CD1c-positive myeloid dendritic cell (primary cell): ENCODE data around the gene PYHIN1.

Experiments
- DNase-seq: peaks from one replicate; pipeline ENCODE4 v3.0.0-alpha.2; 2016; ENCODE audit errors: extremely low spot score

The PYHIN1 gene

DNA sequence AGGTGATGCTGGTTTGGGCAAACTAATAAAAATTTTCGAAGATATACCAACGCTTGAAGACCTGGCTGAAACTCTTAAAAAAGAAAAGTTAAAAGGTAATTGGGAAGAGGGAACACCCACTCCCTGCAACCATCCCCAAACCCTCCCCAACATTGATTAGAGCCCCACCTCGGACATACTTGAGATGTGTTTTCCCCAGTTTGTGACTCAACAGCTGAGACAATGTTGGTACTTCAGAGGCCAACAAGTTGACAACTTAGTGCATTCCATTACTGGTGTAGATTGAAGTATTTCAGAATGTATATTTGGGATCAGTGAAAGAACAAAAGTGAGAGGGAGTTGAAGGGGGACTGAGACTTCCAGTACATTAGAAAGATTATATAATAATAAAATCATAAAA, 83.5 kb downstream of the PYHIN1 start:
- no peak for DNase-seq

DNA sequence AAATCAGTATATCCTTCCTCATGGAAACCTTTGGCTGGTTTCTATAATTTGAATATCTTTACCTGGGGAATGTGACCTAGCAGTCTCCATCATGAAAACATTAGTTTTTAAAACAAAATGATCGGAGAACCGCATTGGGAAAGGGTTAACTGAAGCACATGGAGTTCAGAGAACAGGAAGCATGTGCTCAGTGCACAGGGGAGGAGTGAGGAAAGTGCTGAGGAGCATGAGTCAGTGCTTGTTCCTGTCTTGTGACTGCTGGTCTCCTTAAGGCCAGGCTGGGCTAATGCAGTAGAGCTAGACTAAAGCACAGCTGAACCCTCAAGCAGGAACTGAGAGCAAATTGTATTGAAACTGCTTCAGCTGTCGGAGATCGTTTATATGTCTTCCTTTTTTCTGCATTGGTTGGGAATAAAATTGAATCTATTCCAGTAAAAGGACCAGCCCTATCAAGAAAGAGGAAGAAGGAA, 84.1 kb downstream of the PYHIN1 start:
- peak; percentile 94 for DNase-seq

DNA sequence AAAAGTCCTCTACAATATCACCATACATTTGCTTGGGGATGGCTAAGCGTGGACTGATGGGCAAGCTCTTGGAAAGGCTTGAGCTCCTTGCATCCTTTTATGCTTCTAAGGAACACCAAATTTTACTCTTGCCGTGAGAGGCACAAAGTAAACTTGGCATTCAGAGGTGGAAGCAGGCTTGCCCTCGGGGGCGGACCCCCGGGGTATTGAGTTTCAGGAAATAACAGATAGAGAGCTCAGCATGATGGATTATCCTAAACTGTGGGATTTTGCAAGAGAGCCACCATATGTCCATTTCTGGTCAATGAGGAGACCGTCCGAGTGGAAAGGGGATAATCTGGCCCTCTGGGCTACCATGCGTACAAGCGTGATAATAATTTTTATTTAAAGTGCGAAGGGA, 92.4 kb downstream of the PYHIN1 start:
- no peak for DNase-seq

DNA sequence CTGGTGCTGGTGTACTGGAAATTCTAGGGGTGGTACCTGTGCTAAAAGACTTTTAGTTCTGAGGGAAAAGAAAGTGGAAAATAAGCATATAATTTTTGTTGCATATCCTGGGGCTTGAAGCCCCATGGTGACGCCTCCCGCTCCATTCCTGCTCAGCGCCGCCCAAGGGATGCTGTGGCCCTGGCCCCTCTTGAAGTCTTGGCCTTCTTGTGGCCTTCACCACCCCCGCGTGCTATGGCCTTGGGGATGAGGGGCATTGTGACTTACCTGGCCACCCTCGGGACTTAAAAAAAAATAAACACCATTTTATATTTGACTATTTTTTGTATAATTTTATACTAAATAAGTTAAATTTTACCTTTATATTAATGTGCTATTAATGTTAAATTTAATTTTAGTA, 93.7 kb downstream of the PYHIN1 start:
- DNase-seq, result no peak
